Measurements from ENCODE around the gene NTM. TPM values are rescaled to one million over a fixed set of nuclear protein-coding genes. Genes with fewer than 3 reads are reported as not detected.

Gene NTM
- total and polyA plus RNA-seq, 12 donors = 0.43 to 3.0 (median 1.3) TPM

GRCh38 chr11:131824771-131825170 lies 454.4 kb downstream of the NTM start:
- Histone ChIP-seq H3K27me3 (peaks cover 0 to 53% (median 16%) of the 10 kb centered on the region in 7 donors), H3K9me3 (no peaks in the 10 kb centered on the region), H3K4me3 (no peak overlapping the region), H3K36me3 (no peaks in the 10 kb centered on the region), H3K4me1 (peaks cover 0 to 5% (median 0%) of the 10 kb centered on the region in 9 donors), H3K27ac (no peak overlapping the region)
- WGBS, 2 donors = 71 to 78% methylated on average over 3 of the region's 3 CpGs
- no peak for TF ChIP-seq CTCF (IDR thresholded peaks at IDR 0.05)
- intact Hi-C loops (cut with DNase I) = no loop called here
- DNase-seq (no peak), ATAC-seq (no peak)

DNA sequence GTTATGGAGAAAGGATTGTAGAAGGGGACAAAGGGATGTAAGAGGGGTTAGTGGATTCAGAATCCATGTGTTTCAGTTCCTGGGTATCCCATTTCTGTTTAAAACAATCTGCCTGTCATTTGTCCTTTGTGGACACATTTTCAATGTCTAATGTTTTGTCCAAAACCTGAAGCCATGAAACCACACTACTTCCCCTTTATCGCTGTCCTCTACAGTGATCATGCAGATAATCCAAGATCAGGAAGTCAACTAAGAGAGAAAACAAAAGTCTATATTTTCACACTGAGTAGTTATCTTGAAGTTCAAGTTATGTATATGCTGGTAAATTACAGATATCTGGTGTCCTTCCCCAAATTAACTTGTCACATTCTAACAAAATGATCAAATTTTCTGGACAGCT lies 457.0 kb downstream of the NTM start:
- WGBS, 2 donors = 70 to 86% methylated on average over 1 of the region's 1 CpG
- DNase-seq (no peak), ATAC-seq (no peak)
- intact Hi-C loops (cut with DNase I) = no loop called here
- Histone ChIP-seq H3K27me3 (peaks cover 0 to 31% (median 0%) of the 10 kb centered on the region in 7 donors), H3K4me1 (peaks cover 0 to 5% (median 0%) of the 10 kb centered on the region in 9 donors), H3K36me3 (no peaks in the 10 kb centered on the region), H3K9me3 (peaks cover 0 to 9% (median 0%) of the 10 kb centered on the region in 11 donors), H3K27ac (no peak overlapping the region), H3K4me3 (no peak overlapping the region)
- TF ChIP-seq CTCF (IDR thresholded peaks at IDR 0.05) = no peak

DNA sequence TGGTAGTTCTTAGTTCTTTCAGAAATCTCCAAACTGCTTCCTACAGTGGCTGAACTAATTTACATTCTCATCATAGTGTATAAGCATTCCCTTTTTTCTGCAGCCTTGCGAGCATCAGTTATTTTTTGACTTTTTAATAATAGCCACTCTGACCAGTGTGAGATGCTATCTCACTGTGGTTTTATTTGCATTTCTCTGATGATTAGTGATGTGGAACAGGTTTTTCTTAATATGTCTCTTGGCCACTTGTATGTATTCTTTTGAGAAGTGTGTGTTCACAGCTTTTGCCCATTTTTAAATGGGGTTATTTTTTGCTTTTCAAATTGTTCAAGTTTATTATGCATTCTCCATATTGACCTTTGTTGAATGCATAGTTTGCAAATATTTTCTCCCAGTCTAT lies 459.3 kb downstream of the NTM start:
- intact Hi-C loops (cut with DNase I) = no loop called here
- TF ChIP-seq CTCF (IDR thresholded peaks at IDR 0.05) = no peak

DNA sequence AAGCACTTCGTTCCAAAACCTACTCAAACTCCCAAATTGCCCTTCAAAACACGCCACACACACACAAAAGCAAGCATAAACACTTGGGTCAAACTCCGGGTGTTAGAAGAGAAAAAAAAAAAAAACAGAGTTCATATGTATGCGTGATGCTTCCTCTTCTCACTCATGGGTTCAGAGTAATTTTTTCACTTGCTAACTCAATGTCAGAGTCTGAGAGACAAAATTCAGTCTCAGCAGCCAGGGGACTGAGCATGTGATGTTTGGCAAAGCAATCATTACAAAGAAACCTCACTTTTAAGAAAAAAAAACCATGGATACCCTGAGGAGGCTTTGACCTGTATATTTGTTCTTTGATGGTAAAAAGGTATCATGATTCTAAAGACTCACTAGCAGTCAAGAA lies 461.7 kb downstream of the NTM start:
- DNase-seq (no peak), ATAC-seq (no peak)
- Histone ChIP-seq H3K4me1 (no peaks in the 10 kb centered on the region), H3K4me3 (no peak overlapping the region), H3K27me3 (peaks cover 0 to 15% (median 0%) of the 10 kb centered on the region in 7 donors), H3K27ac (no peak overlapping the region), H3K36me3 (no peaks in the 10 kb centered on the region), H3K9me3 (peaks cover 0 to 9% (median 0%) of the 10 kb centered on the region in 11 donors)
- intact Hi-C loops (cut with DNase I) = no loop called here
- TF ChIP-seq CTCF (IDR thresholded peaks at IDR 0.05) = no peak
- 71 to 78% methylated on average over 4 of the region's 4 CpGs for WGBS, 2 donors

More for the DNA sequence above, 459.3 kb downstream of the NTM start:
- Histone ChIP-seq H3K27me3 (peaks cover 0 to 17% (median 0%) of the 10 kb centered on the region in 7 donors), H3K4me3 (no peak overlapping the region), H3K36me3 (no peaks in the 10 kb centered on the region), H3K27ac (no peak overlapping the region), H3K4me1 (no peaks in the 10 kb centered on the region), H3K9me3 (peaks cover 0 to 9% (median 0%) of the 10 kb centered on the region in 11 donors)
- 94 to 97% methylated on average over 1 of the region's 1 CpG for WGBS, 2 donors
- DNase-seq = no peak
- no peak for ATAC-seq
